Esophagus muscularis mucosa (tissue), 4 donors: ENCODE results near the gene BCR. TPM values are rescaled to one million over a fixed set of nuclear protein-coding genes. Genes with fewer than 3 reads are reported as not detected.

Experiments used
- DNase-seq: peaks from one replicate; pipeline ENCODE4 v3.0.0-alpha.2; 2017; ENCODE audit errors: extremely low spot score
- H3K27ac ChIP-seq, 4 donors: fragments of 200-600 bp; sonication (generic); replicated peaks in 1 of 4; 1 replicate in 3 of 4; 2 replicates in 1 of 4; pipeline ENCODE4 v1.5.1; 2016 to 2019; ENCODE audit warnings: mild to moderate bottlenecking in 1 of 4
- H3K27me3 ChIP-seq, 4 donors: fragments of 200-600 bp; sonication (generic); one replicate each; pipeline versions ENCODE4 v1.5.1 to v1.6.0; 2016 to 2019
- H3K36me3 ChIP-seq, 4 donors: fragments of 200-600 bp; sonication (generic); one replicate each; pipeline ENCODE4 v1.5.1; 2016 to 2019
- H3K4me1 ChIP-seq, 4 donors: fragments of 200-600 bp; sonication (generic); one replicate each; pipeline ENCODE4 v1.5.1; 2016 to 2019
- H3K4me3 ChIP-seq, 4 donors: fragments of 200-600 bp; sonication (generic); 1 replicate in 2 of 4; 2 replicates in 2 of 4; pipeline ENCODE4 v1.5.1; 2016 to 2019; ENCODE audit warnings: mild to moderate bottlenecking in 4 of 4, moderate library complexity in 1 of 4
- H3K9me3 ChIP-seq, 4 donors: fragments of 200-600 bp; sonication (generic); 1 replicate in 3 of 4; 2 replicates in 1 of 4; pipeline ENCODE4 v1.5.1; 2016 to 2019
- CTCF ChIP-seq, 3 experiments: fragments of 200-600 bp in 2 of 3; fragments of 450-650 bp in 1 of 3; sonication (generic) in 2 of 3; IDR thresholded peaks; one replicate each; pipeline ENCODE4 v1.5.1; 2017 to 2019; ENCODE audit warnings: antibody characterized with exemption in 3 of 3, mild to moderate bottlenecking in 2 of 3, moderate library complexity in 1 of 3
- EP300 ChIP-seq: sonication (generic); formaldehyde crosslinking; IDR thresholded peaks from one replicate; pipeline ENCODE4 v1.6.1; 2017; ENCODE audit warnings: antibody characterized with exemption
- POLR2A ChIP-seq: fragments of 450-650 bp; IDR thresholded peaks from one replicate; pipeline ENCODE4 v1.6.1; 2017; ENCODE audit warnings: antibody characterized with exemption, moderate library complexity, mild to moderate bottlenecking, low read depth
- POLR2AphosphoS5 ChIP-seq, 2 donors: sonication (generic); formaldehyde crosslinking; IDR thresholded peaks; one replicate each; pipeline ENCODE4 v1.6.1; 2017; ENCODE audit warnings: antibody characterized with exemption in 2 of 2
- WGBS: methylation state at CpG from one replicate; pipeline ENCODE4 v1.1.5; 2018; 5-methylcytosine and 5-hydroxymethylcytosine counted together
- intact Hi-C: fragments of 100-400 bp; cut with DNase I; formaldehyde crosslinking; loops from one replicate; pipeline ENCODE4 v1.15.1; 2023
- total RNA-seq, 4 donors: library from RNA; depleted of rRNA; stranded (reverse); fragments of >200 nt; gene quantifications; one replicate each; pipeline versions ENCODE4 v1.1.0 to v1.2.1, GENCODE V29; 2016

Gene BCR
- total RNA-seq, 4 donors from 2014 or later: 35.7 to 58.5 (median 48.0) TPM

GRCh38 chr22:23155831-23156230 is 24.5 kb upstream of the BCR start:
- WGBS: 92% methylated on average over 9 of the region's 9 CpGs
- no peak for TF ChIP-seq POLR2AphosphoS5 (IDR thresholded peaks at IDR 0.05)
- no peak for TF ChIP-seq CTCF (IDR thresholded peaks at IDR 0.05)
- TF ChIP-seq EP300: no peak
- no peak for TF ChIP-seq POLR2A
- Histone ChIP-seq H3K9me3 (no peaks in the 10 kb centered on the region), H3K36me3 (peaks cover 0 to 79% (median 24%) of the 10 kb centered on the region in 4 donors), H3K27me3 (no peaks in the 10 kb centered on the region), H3K27ac (no peak overlapping the region), H3K4me3 (no peak overlapping the region), H3K4me1 (no peaks in the 10 kb centered on the region)
- intact Hi-C loops: no loop called here
- DNase-seq: no peak

DNA sequence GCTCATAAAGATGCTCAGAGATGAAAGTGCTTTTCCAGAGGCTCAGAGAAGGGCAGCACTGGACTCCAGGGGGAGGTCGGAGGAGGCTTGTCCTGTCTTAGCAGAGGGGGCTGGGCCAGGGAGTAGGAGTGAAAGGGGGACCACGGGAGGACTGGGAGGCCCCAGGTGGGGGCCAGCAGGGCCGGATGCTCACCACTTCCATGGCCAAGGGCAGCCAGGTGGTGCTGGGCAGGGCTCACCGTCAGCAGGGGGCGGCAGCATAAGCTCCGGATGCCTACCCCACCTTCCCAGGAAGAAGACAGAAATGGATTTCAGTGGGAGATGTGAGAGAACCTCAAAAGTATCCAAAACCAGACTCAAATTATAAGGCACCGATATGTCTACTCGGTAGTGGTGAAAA is 24.0 kb upstream of the BCR start:
- peaks cover 0 to 79% (median 24%) of the 10 kb centered on the region in 4 donors for H3K36me3 ChIP-seq
- WGBS: 62% methylated on average over 8 of the region's 8 CpGs
- no peaks in the 10 kb centered on the region for H3K27me3 ChIP-seq
- DNase-seq: no peak
- H3K4me3 ChIP-seq: no peak overlapping the region
- no peaks in the 10 kb centered on the region for H3K9me3 ChIP-seq
- no peaks in the 10 kb centered on the region for H3K4me1 ChIP-seq
- intact Hi-C loops: no loop called here
- no peak for TF ChIP-seq CTCF (IDR thresholded peaks at IDR 0.05)
- no peak for TF ChIP-seq EP300
- H3K27ac ChIP-seq: no peak overlapping the region

GRCh38 chr22:23157560-23158515 is 22.5 kb upstream of the BCR start:
- Histone ChIP-seq H3K27me3 (no peaks in the 10 kb centered on the region), H3K4me3 (no peak overlapping the region), H3K36me3 (peaks cover 0 to 75% (median 19%) of the 10 kb centered on the region in 4 donors), H3K27ac (no peak overlapping the region), H3K4me1 (no peaks in the 10 kb centered on the region), H3K9me3 (no peaks in the 10 kb centered on the region)
- no peak for TF ChIP-seq EP300
- TF ChIP-seq CTCF (IDR thresholded peaks at IDR 0.05): no peak
- TF ChIP-seq POLR2AphosphoS5 (IDR thresholded peaks at IDR 0.05): no peak
- TF ChIP-seq POLR2A: no peak
- DNase-seq: no peak
- intact Hi-C loops: no loop called here
- 83% methylated on average over 10 of the region's 22 CpGs for WGBS

GRCh38 chr22:23158516-23159290 is 21.6 kb upstream of the BCR start:
- intact Hi-C loops: no loop called here
- TF ChIP-seq POLR2AphosphoS5 (IDR thresholded peaks at IDR 0.05) (no peak), POLR2A (no peak)
- no peak overlapping the region for H3K27ac ChIP-seq
- H3K27me3 ChIP-seq: no peaks in the 10 kb centered on the region
- 89% methylated on average over 12 of the region's 14 CpGs for WGBS
- H3K9me3 ChIP-seq: no peaks in the 10 kb centered on the region
- H3K4me3 ChIP-seq: no peak overlapping the region
- peaks cover 0 to 8% (median 5%) of the 10 kb centered on the region in 4 donors for H3K4me1 ChIP-seq
- peaks cover 0 to 67% (median 16%) of the 10 kb centered on the region in 4 donors for H3K36me3 ChIP-seq
- DNase-seq: no peak

DNA sequence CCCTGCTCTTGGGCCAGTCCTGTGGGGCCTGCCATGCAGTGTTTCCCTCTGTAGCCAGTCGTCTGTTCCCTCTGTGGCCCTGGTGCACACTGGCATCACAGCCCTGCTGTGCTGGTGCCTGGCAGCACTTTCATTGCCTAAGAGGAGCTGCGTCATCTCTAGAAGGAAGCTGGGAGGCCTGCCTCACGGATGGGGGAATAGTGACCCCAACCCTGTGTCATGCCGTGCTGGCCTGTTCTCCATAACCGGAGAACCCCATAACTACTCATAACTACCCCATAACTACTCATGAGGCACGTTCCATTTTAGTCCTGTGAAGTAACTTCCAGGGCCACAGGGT is 21.0 kb upstream of the BCR start:
- intact Hi-C loops: no loop called here
- H3K4me3 ChIP-seq: no peak overlapping the region
- 73% methylated on average over 2 of the region's 6 CpGs for WGBS
- H3K27ac ChIP-seq: no peak overlapping the region
- H3K4me1 ChIP-seq: peaks cover 0 to 13% (median 10%) of the 10 kb centered on the region in 4 donors
- TF ChIP-seq EP300 (no peak), CTCF (IDR thresholded peaks at IDR 0.05) (no peak), POLR2AphosphoS5 (IDR thresholded peaks at IDR 0.05) (no peak), POLR2A (no peak)
- no peaks in the 10 kb centered on the region for H3K27me3 ChIP-seq
- no peak for DNase-seq
- H3K36me3 ChIP-seq: peaks cover 0 to 61% (median 13%) of the 10 kb centered on the region in 4 donors
- no peaks in the 10 kb centered on the region for H3K9me3 ChIP-seq
